ENCODE results near the gene TM4SF1.

DNA sequence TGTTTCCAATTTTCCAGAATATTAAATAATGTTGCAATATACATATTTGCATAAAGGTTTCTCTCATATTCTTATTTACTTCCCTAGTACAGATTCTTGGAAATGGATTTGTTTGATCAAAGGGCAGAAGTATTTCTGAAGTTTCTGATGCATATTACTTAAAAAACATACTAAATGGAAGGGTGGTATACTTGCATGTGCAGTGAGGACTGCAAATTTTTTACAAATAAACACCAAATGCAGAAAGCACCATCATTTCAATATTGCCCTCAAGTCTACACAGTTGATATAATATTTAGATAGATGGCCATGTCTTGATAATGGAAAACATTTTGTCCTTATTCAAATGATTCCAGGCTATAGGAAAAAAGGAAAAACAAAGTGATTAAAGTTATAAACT, 56.3 kb downstream of the TM4SF1 start:
- TF ChIP-seq, protein P1, sequence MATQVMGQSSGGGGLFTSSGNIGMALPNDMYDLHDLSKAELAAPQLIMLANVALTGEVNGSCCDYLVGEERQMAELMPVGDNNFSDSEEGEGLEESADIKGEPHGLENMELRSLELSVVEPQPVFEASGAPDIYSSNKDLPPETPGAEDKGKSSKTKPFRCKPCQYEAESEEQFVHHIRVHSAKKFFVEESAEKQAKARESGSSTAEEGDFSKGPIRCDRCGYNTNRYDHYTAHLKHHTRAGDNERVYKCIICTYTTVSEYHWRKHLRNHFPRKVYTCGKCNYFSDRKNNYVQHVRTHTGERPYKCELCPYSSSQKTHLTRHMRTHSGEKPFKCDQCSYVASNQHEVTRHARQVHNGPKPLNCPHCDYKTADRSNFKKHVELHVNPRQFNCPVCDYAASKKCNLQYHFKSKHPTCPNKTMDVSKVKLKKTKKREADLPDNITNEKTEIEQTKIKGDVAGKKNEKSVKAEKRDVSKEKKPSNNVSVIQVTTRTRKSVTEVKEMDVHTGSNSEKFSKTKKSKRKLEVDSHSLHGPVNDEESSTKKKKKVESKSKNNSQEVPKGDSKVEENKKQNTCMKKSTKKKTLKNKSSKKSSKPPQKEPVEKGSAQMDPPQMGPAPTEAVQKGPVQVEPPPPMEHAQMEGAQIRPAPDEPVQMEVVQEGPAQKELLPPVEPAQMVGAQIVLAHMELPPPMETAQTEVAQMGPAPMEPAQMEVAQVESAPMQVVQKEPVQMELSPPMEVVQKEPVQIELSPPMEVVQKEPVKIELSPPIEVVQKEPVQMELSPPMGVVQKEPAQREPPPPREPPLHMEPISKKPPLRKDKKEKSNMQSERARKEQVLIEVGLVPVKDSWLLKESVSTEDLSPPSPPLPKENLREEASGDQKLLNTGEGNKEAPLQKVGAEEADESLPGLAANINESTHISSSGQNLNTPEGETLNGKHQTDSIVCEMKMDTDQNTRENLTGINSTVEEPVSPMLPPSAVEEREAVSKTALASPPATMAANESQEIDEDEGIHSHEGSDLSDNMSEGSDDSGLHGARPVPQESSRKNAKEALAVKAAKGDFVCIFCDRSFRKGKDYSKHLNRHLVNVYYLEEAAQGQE (IDR thresholded peaks at IDR 0.05; ENCODE audit: low read depth, low read length): no peak
- TF ChIP-seq, protein P2, sequence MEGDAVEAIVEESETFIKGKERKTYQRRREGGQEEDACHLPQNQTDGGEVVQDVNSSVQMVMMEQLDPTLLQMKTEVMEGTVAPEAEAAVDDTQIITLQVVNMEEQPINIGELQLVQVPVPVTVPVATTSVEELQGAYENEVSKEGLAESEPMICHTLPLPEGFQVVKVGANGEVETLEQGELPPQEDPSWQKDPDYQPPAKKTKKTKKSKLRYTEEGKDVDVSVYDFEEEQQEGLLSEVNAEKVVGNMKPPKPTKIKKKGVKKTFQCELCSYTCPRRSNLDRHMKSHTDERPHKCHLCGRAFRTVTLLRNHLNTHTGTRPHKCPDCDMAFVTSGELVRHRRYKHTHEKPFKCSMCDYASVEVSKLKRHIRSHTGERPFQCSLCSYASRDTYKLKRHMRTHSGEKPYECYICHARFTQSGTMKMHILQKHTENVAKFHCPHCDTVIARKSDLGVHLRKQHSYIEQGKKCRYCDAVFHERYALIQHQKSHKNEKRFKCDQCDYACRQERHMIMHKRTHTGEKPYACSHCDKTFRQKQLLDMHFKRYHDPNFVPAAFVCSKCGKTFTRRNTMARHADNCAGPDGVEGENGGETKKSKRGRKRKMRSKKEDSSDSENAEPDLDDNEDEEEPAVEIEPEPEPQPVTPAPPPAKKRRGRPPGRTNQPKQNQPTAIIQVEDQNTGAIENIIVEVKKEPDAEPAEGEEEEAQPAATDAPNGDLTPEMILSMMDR (IDR thresholded peaks at IDR 0.05): no peak
- TF ChIP-seq, protein P3, sequence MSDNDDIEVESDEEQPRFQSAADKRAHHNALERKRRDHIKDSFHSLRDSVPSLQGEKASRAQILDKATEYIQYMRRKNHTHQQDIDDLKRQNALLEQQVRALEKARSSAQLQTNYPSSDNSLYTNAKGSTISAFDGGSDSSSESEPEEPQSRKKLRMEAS (IDR thresholded peaks at IDR 0.05; ENCODE audit: low read depth): no peak
- TF ChIP-seq RCOR1 (IDR thresholded peaks at IDR 0.05; ENCODE audit: low read length) (no peak), RAD21 (IDR thresholded peaks at IDR 0.05; ENCODE audit: low read length) (no peak), JUND (IDR thresholded peaks at IDR 0.05) (no peak), TAF1 (IDR thresholded peaks at IDR 0.05; ENCODE audit: borderline replicate concordance, low read depth, low read length) (no peak), EZH2phosphoT487 (IDR thresholded peaks at IDR 0.05; ENCODE audit: borderline replicate concordance, low read depth) (no peak)
